ENCODE measurements around the gene GASK1A. TPM values are rescaled to one million over a fixed set of nuclear protein-coding genes. Genes with fewer than 3 reads are reported as not detected.

The GASK1A gene
- polyA plus RNA-seq, 4 donors: 0.27 to 3.3 (median 1.4) TPM

- no peak for FAIRE-seq
Measured at GRCh38 chr3:43031889-43032545, 52.9 kb downstream of the GASK1A start.

GRCh38 chr3:43032646-43033628 lies 53.8 kb downstream of the GASK1A start:
- no peak for FAIRE-seq
- H3K9me3 ChIP-seq (ENCODE audit: control insufficient read depth in 2 of 2, insufficient read depth in 1 of 2, low read depth in 1 of 2, low read length in 1 of 2): peaks cover 0 to 3% of the 10 kb centered on the region in 2 donors
- H3K27me3 ChIP-seq (ENCODE audit: control insufficient read depth in 3 of 3, insufficient read depth in 3 of 3, low read length in 3 of 3): no peaks in the 10 kb centered on the region
- H3K4me3 ChIP-seq (ENCODE audit: low read depth in 1 of 3, low read length in 3 of 3): no peak overlapping the region
- H3K4me1 ChIP-seq (ENCODE audit: control insufficient read depth in 3 of 3, insufficient read depth in 2 of 3, low read depth in 1 of 3, low read length in 2 of 3): peaks cover 0 to 16% (median 2%) of the 10 kb centered on the region in 3 donors
- WGBS, 3 donors: 94 to 95% (median 94%) methylated on average over 23 of the region's 23 CpGs
- peaks cover 0 to 15% (median 0%) of the 10 kb centered on the region in 3 donors for H3K36me3 ChIP-seq (ENCODE audit: control insufficient read depth in 3 of 3, insufficient read depth in 2 of 3, low read depth in 1 of 3, low read length in 3 of 3)
- no peak for DNase-seq
- no peak overlapping the region for H3K27ac ChIP-seq (ENCODE audit: low read depth in 1 of 3, low read length in 2 of 3)

More at GRCh38 chr3:43031889-43032545, 52.9 kb downstream of the GASK1A start:
- peaks cover 0 to 15% (median 0%) of the 10 kb centered on the region in 3 donors for H3K36me3 ChIP-seq (ENCODE audit: control insufficient read depth in 3 of 3, insufficient read depth in 2 of 3, low read depth in 1 of 3, low read length in 3 of 3)
- no peak for DNase-seq
- H3K4me3 ChIP-seq (ENCODE audit: low read depth in 1 of 3, low read length in 3 of 3): no peak overlapping the region
- 91 to 95% (median 94%) methylated on average over 16 of the region's 16 CpGs for WGBS, 3 donors
- no peak overlapping the region for H3K27ac ChIP-seq (ENCODE audit: low read depth in 1 of 3, low read length in 2 of 3)
- H3K9me3 ChIP-seq (ENCODE audit: control insufficient read depth in 2 of 2, insufficient read depth in 1 of 2, low read depth in 1 of 2, low read length in 1 of 2): peaks cover 0 to 3% of the 10 kb centered on the region in 2 donors
- H3K4me1 ChIP-seq (ENCODE audit: control insufficient read depth in 3 of 3, insufficient read depth in 2 of 3, low read depth in 1 of 3, low read length in 2 of 3): peaks cover 0 to 16% (median 2%) of the 10 kb centered on the region in 3 donors
- no peaks in the 10 kb centered on the region for H3K27me3 ChIP-seq (ENCODE audit: control insufficient read depth in 3 of 3, insufficient read depth in 3 of 3, low read length in 3 of 3)

- H3K4me1 ChIP-seq (ENCODE audit: control insufficient read depth in 3 of 3, insufficient read depth in 2 of 3, low read depth in 1 of 3, low read length in 2 of 3): peaks cover 0 to 7% (median 2%) of the 10 kb centered on the region in 3 donors
- peaks cover 0 to 15% (median 0%) of the 10 kb centered on the region in 3 donors for H3K36me3 ChIP-seq (ENCODE audit: control insufficient read depth in 3 of 3, insufficient read depth in 2 of 3, low read depth in 1 of 3, low read length in 3 of 3)
- H3K9me3 ChIP-seq (ENCODE audit: control insufficient read depth in 2 of 2, insufficient read depth in 1 of 2, low read depth in 1 of 2, low read length in 1 of 2): peaks cover 0 to 3% of the 10 kb centered on the region in 2 donors
- no peak for FAIRE-seq
- 73 to 86% (median 84%) methylated on average over 4 of the region's 4 CpGs for WGBS, 3 donors
- no peaks in the 10 kb centered on the region for H3K27me3 ChIP-seq (ENCODE audit: control insufficient read depth in 3 of 3, insufficient read depth in 3 of 3, low read length in 3 of 3)
- H3K27ac ChIP-seq (ENCODE audit: low read depth in 1 of 3, low read length in 2 of 3): no peak overlapping the region
- no peak overlapping the region for H3K4me3 ChIP-seq (ENCODE audit: low read depth in 1 of 3, low read length in 3 of 3)
- no peak for DNase-seq
Measured at GRCh38 chr3:43034200-43034599, 55.1 kb downstream of the GASK1A start.

- FAIRE-seq: no peak
- no peak for DNase-seq
- WGBS, 3 donors: 90 to 93% (median 92%) methylated on average over 4 of the region's 4 CpGs
- no peak overlapping the region for H3K27ac ChIP-seq (ENCODE audit: low read depth in 1 of 3, low read length in 2 of 3)
- peaks cover 0 to 15% (median 0%) of the 10 kb centered on the region in 3 donors for H3K36me3 ChIP-seq (ENCODE audit: control insufficient read depth in 3 of 3, insufficient read depth in 2 of 3, low read depth in 1 of 3, low read length in 3 of 3)
- H3K4me3 ChIP-seq (ENCODE audit: low read depth in 1 of 3, low read length in 3 of 3): no peak overlapping the region
- no peaks in the 10 kb centered on the region for H3K27me3 ChIP-seq (ENCODE audit: control insufficient read depth in 3 of 3, insufficient read depth in 3 of 3, low read length in 3 of 3)
- peaks cover 0 to 4% (median 2%) of the 10 kb centered on the region in 3 donors for H3K4me1 ChIP-seq (ENCODE audit: control insufficient read depth in 3 of 3, insufficient read depth in 2 of 3, low read depth in 1 of 3, low read length in 2 of 3)
- H3K9me3 ChIP-seq (ENCODE audit: control insufficient read depth in 2 of 2, insufficient read depth in 1 of 2, low read depth in 1 of 2, low read length in 1 of 2): no peaks in the 10 kb centered on the region
Measured at GRCh38 chr3:43034911-43035310, 55.8 kb downstream of the GASK1A start.

- no peaks in the 10 kb centered on the region for H3K27me3 ChIP-seq (ENCODE audit: control insufficient read depth in 3 of 3, insufficient read depth in 3 of 3, low read length in 3 of 3)
- H3K27ac ChIP-seq (ENCODE audit: low read depth in 1 of 3, low read length in 2 of 3): no peak overlapping the region
- peaks cover 0 to 15% (median 0%) of the 10 kb centered on the region in 3 donors for H3K36me3 ChIP-seq (ENCODE audit: control insufficient read depth in 3 of 3, insufficient read depth in 2 of 3, low read depth in 1 of 3, low read length in 3 of 3)
- no peak overlapping the region for H3K4me3 ChIP-seq (ENCODE audit: low read depth in 1 of 3, low read length in 3 of 3)
- FAIRE-seq (no peak), DNase-seq (no peak)
- 79 to 83% (median 83%) methylated on average over 5 of the region's 5 CpGs for WGBS, 3 donors
- no peaks in the 10 kb centered on the region for H3K9me3 ChIP-seq (ENCODE audit: control insufficient read depth in 2 of 2, insufficient read depth in 1 of 2, low read depth in 1 of 2, low read length in 1 of 2)
- H3K4me1 ChIP-seq (ENCODE audit: control insufficient read depth in 3 of 3, insufficient read depth in 2 of 3, low read depth in 1 of 3, low read length in 2 of 3): peaks cover 0 to 4% (median 2%) of the 10 kb centered on the region in 3 donors
Measured at GRCh38 chr3:43035801-43036365, 56.8 kb downstream of the GASK1A start.

GRCh38 chr3:43036621-43037423 lies 57.7 kb downstream of the GASK1A start:
- H3K9me3 ChIP-seq (ENCODE audit: control insufficient read depth in 2 of 2, insufficient read depth in 1 of 2, low read depth in 1 of 2, low read length in 1 of 2): no peaks in the 10 kb centered on the region
- FAIRE-seq: no peak
- H3K4me1 ChIP-seq (ENCODE audit: control insufficient read depth in 3 of 3, insufficient read depth in 2 of 3, low read depth in 1 of 3, low read length in 2 of 3): no peaks in the 10 kb centered on the region
- H3K4me3 ChIP-seq (ENCODE audit: low read depth in 1 of 3, low read length in 3 of 3): no peak overlapping the region
- H3K36me3 ChIP-seq (ENCODE audit: control insufficient read depth in 3 of 3, insufficient read depth in 2 of 3, low read depth in 1 of 3, low read length in 3 of 3): peaks cover 0 to 15% (median 0%) of the 10 kb centered on the region in 3 donors
- DNase-seq: no peak
- no peaks in the 10 kb centered on the region for H3K27me3 ChIP-seq (ENCODE audit: control insufficient read depth in 3 of 3, insufficient read depth in 3 of 3, low read length in 3 of 3)
- 81 to 90% (median 86%) methylated on average over 9 of the region's 9 CpGs for WGBS, 3 donors
- H3K27ac ChIP-seq (ENCODE audit: low read depth in 1 of 3, low read length in 2 of 3): no peak overlapping the region

- Histone ChIP-seq H3K36me3 (ENCODE audit: control insufficient read depth in 3 of 3, insufficient read depth in 2 of 3, low read depth in 1 of 3, low read length in 3 of 3) (peaks cover 0 to 7% (median 0%) of the 10 kb centered on the region in 3 donors), H3K4me3 (ENCODE audit: low read depth in 1 of 3, low read length in 3 of 3) (no peak overlapping the region), H3K4me1 (ENCODE audit: control insufficient read depth in 3 of 3, insufficient read depth in 2 of 3, low read depth in 1 of 3, low read length in 2 of 3) (no peaks in the 10 kb centered on the region), H3K27me3 (ENCODE audit: control insufficient read depth in 3 of 3, insufficient read depth in 3 of 3, low read length in 3 of 3) (no peaks in the 10 kb centered on the region), H3K9me3 (ENCODE audit: control insufficient read depth in 2 of 2, insufficient read depth in 1 of 2, low read depth in 1 of 2, low read length in 1 of 2) (peaks cover 0 to 4% of the 10 kb centered on the region in 2 donors), H3K27ac (ENCODE audit: low read depth in 1 of 3, low read length in 2 of 3) (no peak overlapping the region)
- WGBS, 3 donors: 68 to 83% (median 77%) methylated on average over 7 of the region's 7 CpGs
- DNase-seq (no peak), FAIRE-seq (no peak)
Measured at GRCh38 chr3:43038010-43038409, 58.9 kb downstream of the GASK1A start.

All from small intestine (tissue), 7 donors.